IPS DF 4.7 (cell line): ENCODE measurements around the gene RGS4.

ENCODE experiments used
- DNase-seq: peaks from one replicate; pipeline ENCODE4 v3.0.0-alpha.2; 2013; ENCODE audit warnings: low spot score; ENCODE audit errors: extremely low read depth

Gene RGS4

GRCh38 chr1:163069142-163069541, at the start of gene RGS4:
Gene RGS4, plus strand, starts transcription at chr1:163069361. Its CDS starts 124 bp downstream, at chr1:163069485.
- peak; percentile 74 for DNase-seq

DNA sequence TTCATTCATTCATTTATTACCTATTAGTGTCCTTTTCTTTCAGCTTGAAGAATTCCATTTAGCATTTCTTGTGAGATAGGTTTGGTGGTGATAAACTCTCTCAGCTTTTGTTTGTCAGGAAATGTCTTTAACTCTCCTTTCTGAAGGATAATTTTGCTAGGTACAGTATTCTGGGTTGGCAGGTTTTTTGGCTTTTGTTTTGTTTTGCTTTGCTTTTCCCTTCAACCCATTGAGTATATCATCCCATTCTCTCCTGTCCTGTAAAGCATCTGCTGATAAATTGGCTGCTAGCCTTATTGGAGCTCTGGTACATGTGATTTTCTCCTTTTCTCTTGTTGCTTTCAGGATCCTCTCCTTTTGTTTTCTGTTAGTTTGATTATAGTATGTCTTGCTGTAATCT, 47.0 kb upstream of the RGS4 start:
- DNase-seq = no peak

- no peak for DNase-seq
Measured at GRCh38 chr1:163027610-163028009, 41.6 kb upstream of the RGS4 start.

- no peak for DNase-seq
Measured at GRCh38 chr1:163029901-163030300, 39.3 kb upstream of the RGS4 start.

- DNase-seq = no peak
Measured at GRCh38 chr1:163035446-163036249, 33.5 kb upstream of the RGS4 start.

DNA sequence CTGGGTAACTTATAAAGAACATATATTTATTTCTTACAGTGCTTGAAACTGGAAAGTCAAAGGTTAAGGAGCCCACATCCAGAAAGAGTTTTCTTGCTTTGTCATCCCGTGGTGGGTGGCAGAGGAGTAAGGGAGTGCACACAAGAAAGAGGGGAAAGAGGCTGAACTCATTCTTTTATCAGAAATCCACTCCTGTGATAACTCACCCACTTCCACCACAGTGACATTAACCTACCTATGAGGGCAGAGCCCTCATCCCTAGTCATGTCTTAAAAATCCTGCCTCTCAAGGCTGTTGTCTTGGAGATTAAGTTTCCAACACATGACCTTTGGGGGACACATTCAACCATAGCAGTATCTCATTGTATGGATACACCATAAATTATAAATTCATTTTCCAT, 32.5 kb upstream of the RGS4 start:
- no peak for DNase-seq

DNA sequence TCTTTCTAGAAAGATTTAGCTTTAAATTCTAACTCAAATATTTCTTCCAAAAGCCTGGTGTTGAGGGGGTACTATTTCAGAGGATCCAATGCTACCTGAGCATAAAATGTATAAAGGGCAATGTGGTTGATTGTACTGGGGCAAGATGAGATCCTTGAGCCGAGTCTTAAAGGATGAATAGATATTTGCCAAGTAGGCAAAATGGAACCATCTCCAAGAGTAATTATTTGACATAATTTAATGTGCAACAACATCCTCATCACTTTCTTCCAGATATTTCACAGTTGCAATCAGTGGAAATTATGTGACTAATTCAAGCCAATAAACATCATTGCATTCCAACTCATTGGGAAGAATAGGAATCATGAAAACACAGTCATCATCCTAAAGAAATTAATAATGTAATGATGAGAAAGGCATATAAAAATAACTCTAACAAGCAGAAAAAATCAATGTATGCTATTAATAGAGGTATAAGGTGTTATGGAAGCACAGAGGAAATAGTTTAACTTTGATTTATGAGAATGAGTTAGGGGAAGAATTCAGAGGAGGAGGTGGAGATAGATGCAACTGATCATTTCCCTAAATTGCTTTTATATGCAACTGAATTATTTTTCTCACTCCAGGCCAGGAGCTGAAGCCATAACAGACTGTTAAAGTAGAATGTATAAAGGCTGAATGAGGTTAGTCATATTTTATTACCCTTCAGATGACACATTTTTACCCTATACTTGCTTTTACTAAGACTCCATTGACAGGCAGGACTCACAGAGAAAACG, 30.0 kb upstream of the RGS4 start:
- DNase-seq = no peak

DNA sequence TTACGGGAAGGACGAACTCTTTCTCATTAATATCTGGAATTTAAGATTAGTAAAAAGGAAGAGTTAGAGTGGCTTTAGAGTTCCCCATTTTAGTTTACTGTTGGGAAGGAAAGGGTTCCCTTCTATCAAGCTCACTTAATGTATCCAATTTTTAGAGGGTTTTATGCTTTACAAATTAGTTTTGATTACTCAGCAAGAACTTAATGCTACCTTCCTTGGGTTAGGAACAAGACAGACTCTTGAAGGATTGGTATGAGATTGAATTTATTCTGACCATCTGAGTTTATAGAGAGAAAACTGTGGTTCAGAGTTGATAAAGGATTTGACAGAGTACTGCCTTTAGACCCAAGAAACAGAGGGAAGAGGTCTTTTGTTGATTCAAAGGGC, 29.5 kb upstream of the RGS4 start:
- no peak for DNase-seq

DNA sequence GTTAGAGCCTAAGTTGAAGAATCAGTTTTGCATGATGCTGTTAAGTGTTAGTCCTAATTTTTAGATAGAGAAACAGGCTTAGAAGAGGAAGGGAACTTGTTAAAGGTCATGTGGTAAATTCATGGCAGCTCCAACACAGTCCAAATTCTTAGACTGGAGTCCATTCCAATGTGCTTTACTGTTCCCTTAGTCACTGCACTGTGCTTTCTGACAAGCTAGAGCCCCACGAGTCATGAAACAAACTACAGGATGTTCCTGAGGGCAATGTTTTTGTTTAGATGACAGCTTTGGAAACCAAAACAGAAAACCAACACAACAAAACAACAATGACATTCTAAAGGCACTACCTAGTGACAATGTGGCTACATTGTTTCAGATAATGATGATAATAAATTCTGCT, 23.1 kb upstream of the RGS4 start:
- no peak for DNase-seq

GRCh38 chr1:163047951-163048659, 21.1 kb upstream of the RGS4 start:
- no peak for DNase-seq

GRCh38 chr1:163048869-163049268, 20.3 kb upstream of the RGS4 start:
- no peak for DNase-seq

DNA sequence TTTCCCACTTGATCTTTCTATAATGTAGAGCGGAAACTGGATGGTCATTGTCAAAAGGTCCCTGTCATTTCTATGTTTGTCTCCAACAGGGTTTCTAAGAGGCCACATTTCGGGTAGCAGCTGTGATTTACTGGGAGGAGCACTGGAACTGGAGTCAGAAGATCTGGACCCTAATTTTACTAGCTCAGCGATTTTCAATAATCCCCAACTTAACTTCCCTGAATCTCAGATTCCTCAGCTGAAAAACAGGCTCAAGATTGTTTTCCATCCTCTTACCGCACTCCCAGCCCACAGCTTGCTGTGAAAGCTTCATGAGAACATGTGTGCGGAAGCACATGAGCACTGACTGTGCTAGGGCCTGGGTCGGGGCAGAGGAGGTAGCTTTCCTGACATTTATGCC, 19.9 kb upstream of the RGS4 start:
- DNase-seq = no peak

DNA sequence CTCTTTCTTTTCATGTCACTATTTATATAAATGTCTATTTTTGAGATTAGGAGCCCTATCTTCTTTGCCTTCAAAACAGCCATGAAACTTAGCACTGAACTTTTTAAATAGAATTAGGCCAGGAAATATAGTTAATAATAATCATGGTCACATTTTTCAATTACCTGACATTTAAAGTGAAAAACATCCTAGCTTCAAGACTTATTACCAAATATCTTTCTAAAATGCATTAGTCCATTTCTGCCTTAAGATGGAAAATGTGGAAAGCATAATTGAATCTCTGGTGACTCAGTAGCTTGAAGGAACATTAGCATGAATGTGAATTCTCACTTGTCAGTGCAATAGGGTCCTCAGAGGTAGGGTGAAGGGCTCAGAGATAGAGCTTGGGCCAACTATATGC, 18.7 kb upstream of the RGS4 start:
- DNase-seq = no peak

GRCh38 chr1:163054181-163054591, 15.0 kb upstream of the RGS4 start:
- DNase-seq = no peak

DNA sequence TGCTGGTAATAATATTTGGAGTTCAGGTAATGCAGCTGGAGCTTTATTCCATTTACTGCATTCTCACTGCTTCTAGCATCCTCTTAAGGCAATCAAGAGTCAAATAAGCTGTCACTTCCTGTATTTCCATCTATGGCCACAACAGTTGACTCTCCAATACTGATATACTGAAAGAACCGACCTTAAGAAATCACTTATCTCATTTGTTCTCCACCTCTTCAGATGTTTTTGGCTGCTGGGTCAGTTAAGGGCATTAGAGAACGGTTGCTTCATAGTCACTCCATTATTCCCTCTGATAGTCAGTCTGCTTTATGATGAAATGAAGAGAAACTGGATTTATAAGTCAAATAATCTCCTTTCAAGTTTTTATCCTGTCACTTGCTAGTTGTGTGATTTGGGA, 14.2 kb upstream of the RGS4 start:
- DNase-seq = no peak

DNA sequence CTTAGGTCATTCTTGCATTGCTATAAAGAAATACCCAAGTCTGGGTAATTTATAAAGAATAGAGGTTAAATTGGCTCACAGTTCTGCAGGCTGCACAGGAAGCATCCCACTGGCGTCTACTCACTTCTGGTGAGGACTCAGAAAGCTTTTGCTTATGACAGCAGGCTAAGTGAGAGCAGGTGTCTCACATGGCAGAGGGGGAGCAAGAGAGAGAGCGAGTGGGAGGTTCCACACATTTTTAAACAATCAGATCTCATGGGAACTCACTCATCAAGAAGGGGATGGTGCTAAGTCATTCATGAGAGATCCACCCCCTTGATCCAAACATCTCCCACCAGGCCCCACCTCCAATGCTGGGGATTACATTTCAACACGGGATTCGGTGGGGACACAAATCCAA, 13.6 kb upstream of the RGS4 start:
- DNase-seq = no peak

GRCh38 chr1:163056831-163057230, 12.3 kb upstream of the RGS4 start:
- no peak for DNase-seq

DNA sequence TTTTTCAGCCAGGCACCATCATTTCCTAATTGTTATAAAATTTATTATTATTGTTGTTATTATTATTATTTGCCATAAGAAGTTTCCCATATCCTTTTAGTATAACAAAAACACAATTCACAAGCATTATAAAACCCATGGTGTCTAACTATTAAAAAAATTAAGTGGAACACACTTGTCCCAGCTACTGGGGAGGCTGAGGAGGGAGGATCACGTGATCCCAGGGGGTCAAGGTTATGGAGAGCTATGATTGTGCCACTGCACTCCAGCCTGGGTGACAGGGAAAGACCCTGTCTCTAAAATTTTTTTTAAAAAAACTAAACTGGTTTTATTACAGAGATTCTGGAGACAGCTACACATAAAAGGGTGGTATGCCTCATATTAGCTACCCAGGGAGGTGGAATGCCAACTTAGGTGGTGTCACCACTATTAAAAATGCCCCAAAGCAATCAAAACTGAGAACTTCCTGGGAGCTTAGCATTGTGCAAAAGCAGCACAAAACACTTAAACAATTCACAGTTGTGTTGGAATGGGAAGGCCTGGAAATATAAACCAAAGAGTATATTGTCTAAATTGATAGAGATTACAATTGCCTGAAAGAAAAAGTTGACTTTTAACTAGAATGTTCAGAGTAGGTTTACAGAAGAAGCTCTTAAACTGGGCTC, 8.7 kb upstream of the RGS4 start:
- DNase-seq = no peak

GRCh38 chr1:163063143-163063542, 6.0 kb upstream of the RGS4 start:
- no peak for DNase-seq

DNA sequence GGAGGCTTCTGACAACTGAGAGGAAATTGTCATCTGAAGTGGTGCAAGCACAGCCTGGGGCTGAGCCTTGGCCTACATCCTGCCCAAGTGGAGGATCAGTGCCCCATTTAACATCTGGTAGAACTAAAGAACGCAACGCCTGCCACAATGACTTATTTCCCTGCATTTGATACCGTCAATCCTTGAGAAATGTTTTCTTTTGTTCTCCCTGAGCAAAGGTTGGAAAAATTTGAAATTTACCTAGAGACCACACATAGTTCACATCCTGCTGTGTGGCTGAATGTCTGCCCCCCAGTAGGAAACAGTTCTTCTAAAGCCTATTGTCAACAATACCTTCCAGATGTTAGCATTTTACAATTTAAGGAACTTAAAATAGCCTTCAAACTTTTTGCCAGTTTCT, 5.6 kb upstream of the RGS4 start:
- no peak for DNase-seq

- DNase-seq = no peak
Measured at GRCh38 chr1:163066168-163066567, 3.0 kb upstream of the RGS4 start.

DNA sequence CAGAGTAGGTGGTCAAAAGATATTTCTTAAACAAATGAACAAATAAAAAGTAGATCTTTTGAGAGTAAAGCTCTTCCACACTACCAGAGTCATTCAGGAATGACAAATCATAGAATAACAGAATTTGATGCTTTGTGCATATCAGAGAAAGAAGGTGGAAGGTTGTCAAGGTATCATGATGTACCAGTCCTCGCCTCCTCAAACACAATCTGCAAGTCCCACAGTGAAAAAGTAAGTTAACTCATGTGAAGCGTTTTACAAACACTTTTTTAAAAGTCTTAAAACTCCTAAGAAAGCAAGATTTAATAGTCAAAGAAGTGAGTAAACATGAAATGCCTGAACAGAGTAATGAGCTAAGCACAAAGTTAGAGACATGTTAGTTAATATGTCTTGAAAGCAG, 2.5 kb upstream of the RGS4 start:
- DNase-seq = no peak
